ENCODE data around the gene KRTAP9-9.
"Not testable (repeated sequence)": the region's sequence is repeated elsewhere in the genome, so short reads cannot be mapped to it uniquely, and the experiment has no call there.

The KRTAP9-9 gene

GRCh38 chr17:41267711-41268110 lies 12.5 kb downstream of the KRTAP9-9 start:
- DNase-seq, result no peak

- not testable (repeated sequence) for DNase-seq
These were observed 16.1 kb downstream of the KRTAP9-9 start for GRCh38 chr17:41271323-41271722.

GRCh38 chr17:41271858-41272257 lies 16.7 kb downstream of the KRTAP9-9 start:
- no peak for DNase-seq

GRCh38 chr17:41275648-41276190 lies 20.5 kb downstream of the KRTAP9-9 start, which contains the start of gene KRTAP9-7:
TSS of gene KRTAP9-7 (plus strand) at chr17:41275698. CDS start at chr17:41275698, 0 bp downstream.
- DNase-seq, result not testable (repeated sequence)

- DNase-seq, result no peak
These were observed 23.2 kb downstream of the KRTAP9-9 start for GRCh38 chr17:41278176-41278955.

- no peak for DNase-seq
These were observed 28.9 kb downstream of the KRTAP9-9 start for GRCh38 chr17:41284043-41284442.

GRCh38 chr17:41284546-41284945 lies 29.4 kb downstream of the KRTAP9-9 start:
- no peak for DNase-seq

GRCh38 chr17:41287050-41287449 lies 31.9 kb downstream of the KRTAP9-9 start:
- no peak for DNase-seq

GRCh38 chr17:41294016-41294415 lies 38.8 kb downstream of the KRTAP9-9 start:
- DNase-seq, result no peak

- no peak for DNase-seq
These were observed 41.7 kb downstream of the KRTAP9-9 start for GRCh38 chr17:41296846-41297245.

- DNase-seq, result no peak
These were observed 43.4 kb downstream of the KRTAP9-9 start for GRCh38 chr17:41298458-41299135.

GRCh38 chr17:41301204-41301790 lies 46.1 kb downstream of the KRTAP9-9 start:
- no peak for DNase-seq

GRCh38 chr17:41301916-41302901 lies 47.0 kb downstream of the KRTAP9-9 start, which contains the start of gene KRTAP29-1:
TSS of gene KRTAP29-1 (minus strand) at chr17:41302851. CDS start at chr17:41302851, 0 bp downstream.
- DNase-seq, result no peak

- DNase-seq, result no peak
These were observed 47.8 kb downstream of the KRTAP9-9 start for GRCh38 chr17:41302981-41303380.

GRCh38 chr17:41304091-41304490 lies 48.9 kb downstream of the KRTAP9-9 start:
- DNase-seq, result no peak
